ENCODE data around the gene DNAJC4.
"Not testable (repeated sequence)": the region's sequence is repeated elsewhere in the genome, so short reads cannot be mapped to it uniquely, and the experiment has no call there.

Gene DNAJC4

GRCh38 chr11:64244107-64244506, 13.8 kb downstream of the DNAJC4 start:
- DNase-seq (ENCODE audit: extremely low spot score) = no peak
- ChIA-PET CTCF (interaction anchor here (1.0 to 30.9 kb wide), 5 partner anchors 8 to 60 kb away, joined by 3 to 368 read pairs (median 8); partner anchors contain the start of genes CATSPERZ and FERMT3), POLR2A (interaction anchor here (0.5 to 1.7 kb wide), 3 partner anchors 17 to 60 kb away, joined by 3 to 7 read pairs (median 4); no protein-coding TSS in a partner anchor)
- TF ChIP-seq, protein P1, sequence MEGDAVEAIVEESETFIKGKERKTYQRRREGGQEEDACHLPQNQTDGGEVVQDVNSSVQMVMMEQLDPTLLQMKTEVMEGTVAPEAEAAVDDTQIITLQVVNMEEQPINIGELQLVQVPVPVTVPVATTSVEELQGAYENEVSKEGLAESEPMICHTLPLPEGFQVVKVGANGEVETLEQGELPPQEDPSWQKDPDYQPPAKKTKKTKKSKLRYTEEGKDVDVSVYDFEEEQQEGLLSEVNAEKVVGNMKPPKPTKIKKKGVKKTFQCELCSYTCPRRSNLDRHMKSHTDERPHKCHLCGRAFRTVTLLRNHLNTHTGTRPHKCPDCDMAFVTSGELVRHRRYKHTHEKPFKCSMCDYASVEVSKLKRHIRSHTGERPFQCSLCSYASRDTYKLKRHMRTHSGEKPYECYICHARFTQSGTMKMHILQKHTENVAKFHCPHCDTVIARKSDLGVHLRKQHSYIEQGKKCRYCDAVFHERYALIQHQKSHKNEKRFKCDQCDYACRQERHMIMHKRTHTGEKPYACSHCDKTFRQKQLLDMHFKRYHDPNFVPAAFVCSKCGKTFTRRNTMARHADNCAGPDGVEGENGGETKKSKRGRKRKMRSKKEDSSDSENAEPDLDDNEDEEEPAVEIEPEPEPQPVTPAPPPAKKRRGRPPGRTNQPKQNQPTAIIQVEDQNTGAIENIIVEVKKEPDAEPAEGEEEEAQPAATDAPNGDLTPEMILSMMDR (IDR thresholded peaks at IDR 0.05; ENCODE audit: control extremely low read depth, extremely low read depth, low read depth, missing control alignments) = no peak

DNA sequence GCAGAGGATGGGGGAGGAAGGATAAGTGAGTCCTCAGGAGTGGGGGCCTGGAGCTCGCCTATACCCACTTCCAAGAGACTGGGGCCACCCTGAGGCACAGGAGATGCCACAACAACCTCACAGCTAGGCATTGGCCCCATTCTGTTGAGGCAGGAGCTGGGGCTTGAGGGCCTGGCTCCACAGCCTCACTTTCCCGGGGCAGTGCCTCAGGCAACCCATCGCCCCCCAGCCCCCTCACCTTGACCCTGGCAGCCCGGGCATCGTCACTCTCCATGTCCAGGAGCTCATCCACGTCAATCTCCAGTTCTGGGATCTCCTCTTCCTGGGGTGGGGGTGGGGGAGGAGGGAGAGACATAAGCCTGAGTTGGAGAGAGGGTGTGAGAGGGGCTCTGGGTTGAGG, 14.6 kb downstream of the DNAJC4 start:
- DNase-seq (ENCODE audit: extremely low spot score) = no peak
- ChIA-PET CTCF (interaction anchor here (0.9 to 3.7 kb wide), 10 partner anchors 8 to 87 kb away, joined by 3 to 26 read pairs (median 4); partner anchors contain the start of genes NUDT22 and TRPT1), POLR2A (interaction anchor here (1.7 kb wide), 1 partner anchor 18 kb away, joined by 7 read pairs; no protein-coding TSS in a partner anchor)
- TF ChIP-seq, protein P1 (IDR thresholded peaks at IDR 0.05; ENCODE audit: control extremely low read depth, extremely low read depth, low read depth, missing control alignments) = no peak

- TF ChIP-seq, protein P1 (IDR thresholded peaks at IDR 0.05; ENCODE audit: control extremely low read depth, extremely low read depth, low read depth, missing control alignments) = no peak
- no peak for DNase-seq (ENCODE audit: extremely low spot score)
- ChIA-PET CTCF (interaction anchor here (0.9 to 3.7 kb wide), 11 partner anchors 8 to 87 kb away, joined by 3 to 26 read pairs (median 5); partner anchors contain the start of genes NUDT22 and TRPT1), POLR2A (interaction anchor here (0.7 to 1.0 kb wide), 2 partner anchors 20 to 59 kb away, joined by 3 read pairs; partner anchors contain the start of gene STIP1)
Measured at GRCh38 chr11:64245401-64245796, 15.1 kb downstream of the DNAJC4 start.

- DNase-seq (ENCODE audit: extremely low spot score) = no peak
- TF ChIP-seq, protein P1 (IDR thresholded peaks at IDR 0.05; ENCODE audit: control extremely low read depth, extremely low read depth, low read depth, missing control alignments) = no peak
- ChIA-PET POLR2A (interaction anchor here (0.6 to 1.0 kb wide), 4 partner anchors 20 to 304 kb away, joined by 3 read pairs; partner anchors contain the start of gene STIP1), CTCF (interaction anchor here (1.2 to 3.7 kb wide), 10 partner anchors 9 to 58 kb away, joined by 3 to 26 read pairs (median 6); partner anchors contain the start of genes NUDT22 and TRPT1)
Measured at GRCh38 chr11:64245797-64246620, 15.7 kb downstream of the DNAJC4 start.

DNA sequence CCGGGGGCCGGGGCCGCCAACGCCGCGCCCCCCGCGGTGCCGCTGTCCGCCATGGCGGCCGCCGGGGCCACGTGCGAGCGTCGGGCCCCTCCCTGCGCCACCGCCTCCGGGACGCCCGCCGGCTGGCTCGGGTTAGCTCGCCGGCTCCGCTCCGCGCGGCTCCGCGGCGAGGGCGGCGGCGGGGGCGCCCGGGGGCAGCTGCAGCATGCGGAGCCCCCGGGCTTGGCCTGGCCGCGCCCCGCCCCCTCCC, 16.2 kb downstream of the DNAJC4 start:
- ChIA-PET CTCF (interaction anchor here (0.8 to 3.7 kb wide), 7 partner anchors 9 to 57 kb away, joined by 3 to 26 read pairs (median 6); partner anchors contain the start of genes NUDT22 and TRPT1), POLR2A (interaction anchor here (0.6 to 0.7 kb wide), 3 partner anchors 66 to 304 kb away, joined by 3 read pairs; no protein-coding TSS in a partner anchor)
- DNase-seq (ENCODE audit: extremely low spot score) = not testable (repeated sequence)

DNA sequence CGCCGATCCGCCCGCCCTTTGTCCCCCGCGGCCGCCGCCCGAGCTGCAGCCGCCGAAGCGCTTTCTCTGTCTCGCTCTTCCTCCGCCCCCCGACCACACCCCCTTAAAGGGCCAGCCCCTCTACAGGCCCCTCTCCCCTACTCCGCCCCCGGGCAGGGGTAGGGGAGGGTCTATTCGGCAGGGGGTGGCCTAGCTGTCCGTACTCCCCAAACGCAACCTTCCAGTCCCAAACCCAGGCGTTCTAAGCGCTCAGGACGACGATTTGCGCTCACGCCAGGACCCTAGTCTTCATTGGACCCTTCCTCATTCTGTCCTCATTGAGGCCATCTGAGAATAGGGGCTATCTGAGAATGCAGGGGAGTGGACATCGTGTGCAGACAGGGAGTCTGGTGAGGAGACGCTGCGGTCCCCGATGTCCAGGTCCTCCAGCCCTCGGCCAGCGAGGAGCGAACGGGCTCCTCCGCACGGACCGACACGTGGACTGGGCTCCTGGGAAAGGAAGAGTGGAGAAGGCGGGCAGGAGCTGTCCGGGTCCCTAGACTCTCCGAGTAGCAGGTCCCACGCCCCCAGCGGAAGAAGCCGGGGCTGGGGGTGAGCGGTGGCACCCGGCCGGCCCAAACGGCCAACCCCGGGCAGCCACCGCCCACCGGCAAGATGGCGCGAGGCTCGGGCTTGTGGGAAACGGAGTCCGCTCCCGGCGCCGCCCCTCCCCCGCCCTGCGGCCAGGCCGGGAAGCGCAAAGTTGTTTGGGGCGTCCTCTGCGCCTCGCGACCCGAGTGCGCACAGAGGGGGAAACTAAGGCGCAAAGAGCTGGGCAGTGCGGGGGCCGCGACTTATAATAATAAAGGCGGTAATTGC, 16.8 kb downstream of the DNAJC4 start, which contains the start of gene PPP1R14B:
PPP1R14B (minus strand) TSS at position 73 of the 858 bp plus-strand sequence. CDS start 270 bp downstream, outside the sequence.
- peak; percentile 85 for DNase-seq (ENCODE audit: extremely low spot score)
- TF ChIP-seq, protein P1 (IDR thresholded peaks at IDR 0.05; ENCODE audit: control extremely low read depth, extremely low read depth, low read depth, missing control alignments) = no peak
- POLR2A ChIA-PET = interaction anchor here (0.6 kb wide), 2 partner anchors 67 to 106 kb away, joined by 3 read pairs; no protein-coding TSS in a partner anchor
- CTCF ChIA-PET = interaction anchor here (0.8 to 3.7 kb wide), 7 partner anchors 20 to 59 kb away, joined by 3 to 26 read pairs (median 4); no protein-coding TSS in a partner anchor
